CD4-positive, alpha-beta T cell treated with Interleukin-1 beta for 1 hour (primary cell): ENCODE results near the gene FRMD5.
"Not testable (repeated sequence)": the region's sequence is repeated elsewhere in the genome, so short reads cannot be mapped to it uniquely, and the experiment has no call there.

Experiments
- DNase-seq, 2 donors: peaks; one replicate each; pipeline ENCODE4 v3.0.0-alpha.2; 2020 to 2022

Gene FRMD5

GRCh38 chr15:44195151-44195740 lies at the start of gene FRMD5:
Gene FRMD5, minus strand, starts transcription at chr15:44195271.
- peak; percentile 88 to 90 for DNase-seq

GRCh38 chr15:44243829-44244228 lies 48.8 kb upstream of the FRMD5 start:
- no peak for DNase-seq

- no peak for DNase-seq
These were observed 48.1 kb upstream of the FRMD5 start for GRCh38 chr15:44243141-44243540.

- DNase-seq = no peak
These were observed 36.8 kb upstream of the FRMD5 start for GRCh38 chr15:44231842-44232241.

- not testable (repeated sequence) for DNase-seq
These were observed 34.2 kb upstream of the FRMD5 start for GRCh38 chr15:44229301-44229700.

GRCh38 chr15:44227584-44227983 lies 32.5 kb upstream of the FRMD5 start:
- DNase-seq = no peak

- DNase-seq = not testable (repeated sequence)
These were observed 31.9 kb upstream of the FRMD5 start for GRCh38 chr15:44227001-44227400.

GRCh38 chr15:44222478-44222877 lies 27.4 kb upstream of the FRMD5 start:
- DNase-seq = no peak

- no peak for DNase-seq
These were observed 24.0 kb upstream of the FRMD5 start for GRCh38 chr15:44219073-44219472.

- DNase-seq = no peak
These were observed 21.9 kb upstream of the FRMD5 start for GRCh38 chr15:44216958-44217357.

GRCh38 chr15:44215594-44215993 lies 20.5 kb upstream of the FRMD5 start:
- no peak for DNase-seq

GRCh38 chr15:44208956-44209355 lies 13.9 kb upstream of the FRMD5 start:
- no peak for DNase-seq

- no peak for DNase-seq
These were observed 12.6 kb upstream of the FRMD5 start for GRCh38 chr15:44207643-44208042.

- DNase-seq = no peak
These were observed 4.3 kb upstream of the FRMD5 start for GRCh38 chr15:44199393-44199792.

GRCh38 chr15:44194323-44195150 lies 534 bp downstream of the FRMD5 start:
- peak; percentile 13 to 19 for DNase-seq

- DNase-seq = no peak
These were observed 1.3 kb downstream of the FRMD5 start for GRCh38 chr15:44193651-44194322.

- DNase-seq = no peak
These were observed 6.3 kb downstream of the FRMD5 start for GRCh38 chr15:44188795-44189194.

GRCh38 chr15:44186705-44187104 lies 8.4 kb downstream of the FRMD5 start:
- no peak for DNase-seq

GRCh38 chr15:44183363-44183762 lies 11.7 kb downstream of the FRMD5 start:
- DNase-seq = no peak

GRCh38 chr15:44181410-44181809 lies 13.7 kb downstream of the FRMD5 start:
- DNase-seq = no peak

- no peak for DNase-seq
These were observed 17.9 kb downstream of the FRMD5 start for GRCh38 chr15:44177139-44177538.

GRCh38 chr15:44173813-44174212 lies 21.3 kb downstream of the FRMD5 start:
- no peak for DNase-seq

- DNase-seq = no peak
These were observed 31.7 kb downstream of the FRMD5 start for GRCh38 chr15:44163370-44163769.

GRCh38 chr15:44160796-44161195 lies 34.3 kb downstream of the FRMD5 start:
- no peak for DNase-seq
